NCI-H146 treated with DMSO at 0.1 percent for 48 hours (cell line): ENCODE measurements around the gene TMEM120A.
A peak's percentile ranks its signal among the peaks of the same experiment; 100 is the strongest.

Experiments used
- DNase-seq: peaks from one replicate; lab custom pipeline; 2025; ENCODE audit not compliant: unreplicated experiment; lab: John Stamatoyannopoulos, UW

TMEM120A gene

DNA sequence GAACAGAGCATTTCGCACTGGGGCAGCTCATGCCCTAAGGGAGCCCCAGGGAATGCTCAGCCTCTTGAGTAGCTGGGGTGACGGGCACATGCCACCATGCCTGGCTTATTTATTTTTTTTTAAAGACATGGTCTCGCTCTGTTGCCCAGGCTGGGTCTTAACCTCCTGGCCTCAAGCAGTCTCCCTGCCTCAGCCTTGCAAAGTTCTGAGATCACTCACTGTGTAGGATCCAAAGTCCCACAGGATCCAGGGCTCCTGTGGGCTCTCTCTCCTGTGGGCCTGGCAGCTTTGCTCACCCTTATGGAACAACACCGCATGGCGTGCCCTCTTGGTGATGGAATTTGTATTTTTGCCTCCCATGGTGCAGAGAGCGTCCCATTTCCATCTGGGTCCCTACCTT lies 34.0 kb downstream of the TMEM120A start:
- no peak for DNase-seq

DNA sequence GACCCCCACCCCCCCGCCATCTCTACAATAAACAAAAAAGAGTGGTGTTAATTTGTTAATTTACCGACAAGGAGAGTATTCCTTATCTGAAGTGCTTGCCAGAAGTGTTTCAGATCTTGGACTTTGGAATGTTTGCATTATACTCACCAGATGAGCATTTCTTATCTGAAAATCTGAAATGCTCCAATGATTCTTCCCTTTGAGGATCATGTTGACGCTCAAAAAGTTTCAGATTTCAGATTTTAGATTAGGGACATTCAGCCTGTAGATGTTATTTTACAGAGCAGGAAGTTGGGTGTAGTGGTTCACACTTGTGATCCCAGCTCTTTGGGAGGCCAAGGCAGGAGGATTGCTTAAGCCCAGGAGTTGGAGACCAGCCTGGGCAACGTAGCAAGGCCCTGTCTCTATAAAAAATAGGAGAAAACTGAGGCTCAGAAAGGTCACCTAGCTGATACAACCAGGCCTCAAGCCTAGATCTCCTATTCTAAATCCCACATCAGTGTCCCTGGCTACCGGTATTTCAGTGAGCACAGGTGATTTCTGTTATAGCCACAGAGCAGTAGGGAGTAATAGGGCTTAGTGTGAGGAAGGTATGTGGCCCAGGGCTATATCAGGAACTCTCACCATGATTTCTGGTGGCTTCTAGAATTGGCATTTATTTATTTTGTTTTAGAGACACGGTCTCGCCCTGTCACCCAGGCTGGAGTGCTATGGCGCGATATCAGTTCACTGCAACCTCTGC lies 35.4 kb downstream of the TMEM120A start:
- DNase-seq, result no peak

DNA sequence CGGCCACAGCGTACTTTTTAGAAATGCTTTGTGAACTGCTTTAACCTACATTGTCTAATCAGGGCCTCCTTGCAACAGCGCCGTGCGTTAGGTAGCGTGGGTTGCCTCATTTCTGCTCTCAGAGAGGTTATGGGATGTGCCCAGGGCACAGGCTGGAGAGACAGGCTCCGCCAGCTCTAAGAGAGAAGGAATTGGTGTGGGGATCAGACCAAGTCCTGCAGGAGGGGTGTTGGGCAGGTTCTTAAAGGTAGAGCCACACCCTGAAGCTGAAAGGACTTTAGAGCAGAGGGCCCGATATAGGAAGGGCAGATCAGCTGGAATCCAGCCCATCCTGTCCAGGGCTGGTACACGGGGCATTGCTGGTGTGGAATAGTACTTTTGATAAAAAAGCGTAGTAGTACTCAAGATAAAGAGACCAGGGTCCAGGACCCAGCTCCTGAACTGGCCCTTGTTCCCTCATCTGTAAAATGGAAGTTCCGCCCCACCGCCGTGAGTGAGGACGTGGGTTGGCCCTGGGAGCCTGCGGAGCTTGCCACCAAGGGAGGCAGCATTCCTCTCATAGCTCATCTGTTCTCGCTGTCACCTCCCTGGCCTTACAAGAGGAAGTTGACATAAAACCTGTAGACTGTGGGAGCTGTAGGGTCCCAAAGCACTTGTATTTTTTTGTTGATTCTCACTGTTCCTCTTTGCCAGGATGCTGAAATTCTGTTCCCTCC lies 37.2 kb downstream of the TMEM120A start:
- DNase-seq, result no peak

DNA sequence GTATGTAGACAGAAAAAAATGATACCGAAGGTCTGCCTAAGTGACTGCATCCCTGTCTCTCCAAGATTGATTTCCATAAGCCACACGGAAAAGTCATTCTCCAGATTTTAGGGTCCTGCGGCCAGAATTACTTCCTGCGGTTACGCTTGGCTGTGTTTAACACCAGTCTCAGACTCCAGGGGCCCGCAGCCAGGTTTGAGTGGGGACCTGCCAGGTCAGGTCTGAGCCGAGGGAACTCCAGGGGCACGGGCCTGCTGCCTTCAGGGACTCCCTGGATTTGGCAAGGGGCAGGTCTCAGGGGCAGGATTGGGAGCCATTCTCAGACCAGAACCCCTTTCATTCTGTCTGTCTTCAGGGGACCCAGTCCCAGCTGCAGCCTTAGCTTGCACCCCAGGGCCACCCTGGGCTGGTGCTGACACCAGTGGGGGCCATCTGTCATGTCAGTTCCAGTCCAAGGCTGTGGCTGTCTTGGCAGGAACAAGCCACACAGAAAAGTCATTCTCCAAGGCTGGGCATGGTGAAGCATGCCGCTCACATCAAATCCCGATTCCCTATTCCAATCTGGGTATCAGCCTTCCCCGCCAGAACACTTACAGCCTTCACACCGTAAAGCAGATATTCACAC lies 39.0 kb downstream of the TMEM120A start:
- no peak for DNase-seq

DNA sequence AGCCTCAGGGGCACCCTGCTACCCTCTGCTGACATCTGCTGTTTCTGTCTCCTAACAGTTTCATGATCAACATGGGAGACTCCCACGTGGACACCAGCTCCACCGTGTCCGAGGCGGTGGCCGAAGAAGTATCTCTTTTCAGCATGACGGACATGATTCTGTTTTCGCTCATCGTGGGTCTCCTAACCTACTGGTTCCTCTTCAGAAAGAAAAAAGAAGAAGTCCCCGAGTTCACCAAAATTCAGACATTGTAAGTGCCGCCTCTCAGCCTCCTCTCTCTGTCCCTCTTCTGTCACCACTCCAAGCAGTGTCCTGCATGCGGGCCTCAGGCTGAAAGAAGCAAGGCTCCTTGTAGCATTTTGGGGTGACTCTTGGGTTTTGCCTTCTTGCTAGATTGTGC lies 40.5 kb downstream of the TMEM120A start:
- DNase-seq, result no peak

DNA sequence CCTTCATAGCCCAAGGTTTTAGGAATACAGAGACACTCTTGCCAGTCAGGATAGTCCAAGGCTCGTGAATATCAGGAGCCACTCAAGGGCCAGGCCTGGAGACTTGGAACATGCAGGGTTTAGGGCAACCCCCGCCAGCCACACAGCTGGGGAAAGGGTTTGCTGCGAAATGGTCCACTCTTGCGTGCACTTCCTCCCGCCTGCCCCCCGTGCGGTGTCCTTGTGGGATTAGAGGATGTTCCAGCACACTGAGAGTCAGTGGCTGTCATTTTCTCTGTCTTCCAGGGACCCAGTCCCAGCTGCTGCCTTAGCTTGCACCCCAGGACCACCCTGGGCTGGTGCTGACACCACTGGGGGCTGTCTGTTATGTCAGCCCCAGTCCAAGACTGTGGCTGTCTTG lies 41.0 kb downstream of the TMEM120A start:
- DNase-seq, result no peak

DNA sequence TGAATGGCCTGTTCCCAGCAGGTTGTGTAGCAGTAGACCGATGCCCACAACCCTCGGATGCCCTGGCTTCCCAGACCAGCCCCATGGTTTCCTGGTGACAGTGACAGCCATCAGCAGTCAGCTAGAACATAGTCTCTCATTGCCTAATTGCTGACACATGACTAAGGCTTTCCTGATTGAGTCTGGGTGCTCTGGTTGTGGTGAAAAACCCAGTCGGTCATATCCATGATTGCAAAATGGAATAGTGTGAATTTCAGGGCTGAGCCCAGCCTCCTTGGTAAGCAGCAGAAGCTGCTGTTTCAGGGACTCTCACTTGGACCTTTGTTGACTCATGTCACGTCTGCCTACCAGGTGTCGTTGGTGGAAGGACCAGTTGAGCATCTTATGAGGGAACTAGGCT lies 42.9 kb downstream of the TMEM120A start:
- no peak for DNase-seq

DNA sequence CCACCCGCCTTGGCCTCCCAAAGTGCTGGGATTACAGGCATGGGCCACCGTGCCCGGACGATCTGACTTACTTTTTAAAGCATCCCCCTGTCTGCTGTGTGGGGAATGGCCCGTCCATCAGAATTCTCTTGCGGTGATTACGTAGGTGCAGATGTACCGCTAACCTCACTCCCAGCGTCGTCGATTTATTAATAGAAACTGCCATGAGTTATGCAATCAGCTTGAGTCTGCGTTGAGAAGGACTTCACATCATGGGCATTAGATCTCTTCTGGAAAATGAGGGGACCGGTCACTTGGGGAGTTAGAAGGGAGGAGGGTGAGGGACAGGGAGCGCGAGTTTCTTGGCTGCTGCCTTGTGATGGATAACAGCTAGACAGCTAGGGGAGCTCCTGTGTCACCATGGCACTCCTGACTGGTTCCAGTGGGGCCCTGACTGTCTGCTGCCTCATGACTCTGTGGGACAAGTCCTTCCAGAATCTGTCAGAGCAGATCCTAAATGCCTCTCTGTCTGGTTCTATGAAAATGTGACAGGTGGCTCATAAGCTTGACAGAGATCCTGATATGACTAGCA lies 44.2 kb downstream of the TMEM120A start:
- DNase-seq, result no peak

DNA sequence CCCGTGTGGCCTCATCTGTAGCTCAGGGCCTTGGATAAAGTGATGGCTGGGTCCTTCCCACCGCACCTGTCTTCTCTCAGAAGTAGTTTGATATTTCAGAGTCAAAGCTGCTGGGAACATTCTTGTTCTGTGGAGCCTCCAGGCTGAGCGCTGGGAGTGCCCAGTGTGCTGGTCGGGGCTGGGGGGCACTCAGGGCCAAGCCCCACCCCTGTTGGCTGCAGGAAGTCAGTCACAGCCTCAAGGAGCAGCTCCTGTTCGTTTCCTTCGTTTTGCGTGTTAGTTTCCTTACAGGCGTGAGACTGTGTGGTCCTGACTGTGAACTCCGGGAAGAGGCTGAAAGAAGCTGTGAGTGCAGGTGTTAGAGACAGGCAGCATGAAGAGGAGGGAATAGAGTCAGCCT lies 46.2 kb downstream of the TMEM120A start:
- DNase-seq, result no peak

DNA sequence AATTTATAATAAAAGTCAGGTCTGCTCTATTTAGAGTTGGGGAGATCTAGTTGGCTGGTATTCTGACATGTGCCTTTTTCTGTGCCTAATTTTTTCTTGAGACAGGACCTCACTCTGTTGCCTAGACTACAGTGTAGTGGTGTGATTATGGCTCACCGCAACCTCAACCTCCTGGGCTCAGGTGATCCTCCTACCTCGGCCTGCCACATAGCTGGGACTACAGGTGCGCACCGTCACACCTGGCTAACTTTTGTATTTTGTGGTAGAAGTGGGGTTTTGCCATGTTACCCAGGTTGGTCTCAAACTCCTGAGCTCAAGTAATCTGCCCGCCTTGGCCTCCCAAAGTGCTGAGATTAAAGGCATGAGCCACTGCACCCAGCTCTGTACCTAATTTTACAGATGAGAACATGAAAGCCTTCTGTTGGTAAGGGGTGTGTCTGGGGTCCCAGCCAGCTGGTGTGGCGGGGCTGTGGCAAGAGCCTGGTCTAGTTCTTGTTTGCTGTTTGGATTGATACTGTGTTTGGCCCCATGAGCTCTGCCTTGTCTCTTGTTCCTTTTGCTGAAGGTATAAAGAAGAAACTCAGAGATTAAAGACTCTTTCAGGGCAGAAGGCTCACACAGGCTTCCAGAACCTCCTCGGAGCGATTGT lies 48.1 kb downstream of the TMEM120A start:
- no peak for DNase-seq

DNA sequence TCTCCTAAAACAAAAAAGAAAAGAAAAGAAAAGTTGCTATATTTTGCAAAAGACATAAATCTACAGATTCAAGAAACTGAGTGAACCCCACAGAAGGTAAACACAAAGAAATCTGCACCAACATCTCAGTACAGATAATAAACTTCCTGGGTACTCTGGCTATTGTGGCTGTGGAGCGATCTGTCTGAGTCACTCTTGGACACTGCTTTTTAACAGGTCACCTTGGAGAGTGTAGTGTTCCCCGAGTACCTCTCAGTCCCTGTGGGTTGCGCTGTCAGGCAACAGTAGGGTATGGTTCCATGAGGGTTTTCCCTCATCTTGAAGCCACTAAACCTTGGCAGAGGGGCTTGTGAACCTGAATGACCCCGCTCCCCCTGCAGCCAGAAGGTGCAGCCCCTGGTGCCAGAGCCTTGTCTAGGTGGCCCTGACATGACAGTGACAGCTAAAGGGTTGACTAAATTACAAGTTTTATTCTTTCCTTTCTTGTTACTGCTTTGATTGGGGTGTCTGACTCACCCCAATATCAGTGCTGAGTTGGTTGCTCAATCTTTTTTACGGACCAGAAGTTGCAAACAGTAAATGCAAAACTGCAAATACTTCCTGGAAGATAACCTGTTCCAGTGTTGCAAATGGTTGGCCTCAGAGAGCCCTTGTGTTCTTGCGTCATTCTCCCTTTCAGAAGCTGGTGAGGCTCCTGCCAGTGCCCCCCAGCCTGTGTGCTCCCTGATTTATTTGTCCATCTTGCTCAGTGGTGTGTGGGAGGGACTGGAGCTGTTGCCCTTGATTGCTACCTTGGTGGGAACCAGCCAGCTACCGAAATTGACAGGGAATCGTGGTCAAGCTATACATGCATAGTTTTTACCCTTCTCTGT lies 48.9 kb downstream of the TMEM120A start:
- no peak for DNase-seq

DNA sequence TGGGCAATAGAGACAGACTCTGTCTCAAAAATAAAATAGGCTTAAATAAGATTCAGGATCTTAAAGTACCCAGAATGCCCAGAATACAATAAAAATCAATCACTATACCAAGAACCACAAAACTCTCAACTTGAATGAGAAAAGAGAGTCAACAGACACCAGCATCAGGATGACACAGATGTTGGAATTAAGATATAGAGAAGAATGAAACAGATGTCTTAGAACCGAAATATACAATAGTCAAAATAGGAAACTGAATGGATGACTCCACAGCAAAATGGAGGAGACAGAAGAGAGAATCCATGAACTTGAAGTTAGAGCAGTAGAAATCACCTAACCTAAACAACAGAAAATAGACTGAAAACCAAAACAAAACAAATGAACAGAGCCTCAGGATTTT lies 49.9 kb downstream of the TMEM120A start:
- no peak for DNase-seq

DNA sequence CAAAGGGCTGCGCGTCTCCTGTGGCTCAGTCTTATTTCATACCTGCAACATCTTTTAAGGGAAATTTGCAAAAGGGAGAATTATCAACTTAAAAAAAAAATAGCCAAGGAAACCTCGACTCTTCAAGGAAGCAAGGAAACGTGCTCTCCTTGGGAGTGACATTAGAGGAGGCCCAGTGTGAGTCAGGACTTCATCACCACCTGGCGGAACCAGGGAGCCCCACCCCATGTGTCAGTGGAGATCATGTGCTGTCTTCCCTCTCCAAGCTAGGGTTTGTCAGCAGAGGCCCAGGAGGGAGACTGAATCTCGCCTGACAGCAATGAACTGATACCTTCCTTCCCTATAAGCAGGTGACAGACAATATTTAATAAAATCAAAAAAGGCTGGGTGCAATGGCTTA lies 50.5 kb downstream of the TMEM120A start:
- no peak for DNase-seq

DNA sequence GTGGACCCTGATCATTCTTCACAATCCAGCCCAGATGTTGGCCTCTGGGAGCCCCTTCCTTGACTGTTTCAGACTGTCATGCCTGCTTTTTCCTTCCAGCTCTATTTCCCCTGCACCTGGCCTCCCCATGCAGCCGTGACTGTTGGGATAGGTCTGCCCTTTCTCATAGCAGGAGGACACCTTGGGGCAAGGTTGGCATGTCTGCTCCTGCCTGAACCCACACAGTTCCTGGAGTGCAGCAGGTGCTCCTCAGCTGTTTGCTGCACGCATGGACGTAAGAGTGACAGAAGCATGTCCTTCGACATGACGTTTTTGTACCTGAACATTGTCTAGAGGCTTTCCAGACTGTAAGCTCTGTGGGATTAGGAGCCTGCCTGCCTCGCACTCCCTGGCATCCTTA lies 55.5 kb downstream of the TMEM120A start:
- peak; percentile 7 for DNase-seq

DNA sequence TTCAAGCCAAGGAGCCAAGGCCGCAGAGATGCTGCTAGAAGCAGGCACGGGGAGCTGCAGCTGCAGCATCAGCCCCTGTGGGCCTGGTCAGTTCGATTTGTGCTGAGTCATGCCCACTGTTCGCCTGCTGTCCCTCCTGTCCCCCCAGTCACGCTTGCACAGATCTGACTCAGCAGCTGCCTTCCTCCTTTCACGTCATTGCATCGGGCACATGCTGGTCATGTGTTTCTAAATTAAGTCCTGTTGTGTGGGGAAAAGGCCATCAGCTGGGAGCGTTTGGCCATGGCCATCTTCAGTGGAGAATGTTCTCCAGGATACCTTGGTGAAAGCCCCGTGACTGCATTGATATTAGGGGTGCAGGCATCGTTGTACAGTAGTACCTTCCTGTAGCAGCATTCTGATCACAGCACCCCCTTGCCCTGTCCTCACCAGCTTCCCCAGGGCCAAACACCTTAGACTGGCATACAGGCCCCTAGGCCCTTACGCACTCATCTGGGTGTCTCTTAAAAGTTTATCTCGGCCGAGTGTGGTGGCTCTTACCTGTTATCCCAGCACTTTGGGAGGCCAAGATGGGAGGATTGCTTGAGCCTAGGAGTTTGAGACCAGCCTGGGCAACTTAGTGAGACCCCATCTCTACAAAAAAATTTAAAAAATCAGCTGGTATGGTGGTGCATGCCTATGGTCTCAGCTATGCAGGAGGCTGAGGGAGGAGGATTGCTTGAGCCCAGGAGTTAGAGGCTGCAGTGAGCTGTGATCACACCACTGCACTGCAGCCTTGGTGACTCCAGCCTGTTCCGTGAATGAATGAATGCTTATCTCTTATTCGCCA lies 56.2 kb downstream of the TMEM120A start:
- no peak for DNase-seq
